HCT116 (cell line): ENCODE results near the gene PLA2G2D. TPM values are rescaled to one million over a fixed set of nuclear protein-coding genes. Genes with fewer than 3 reads are reported as not detected.

Experiments used
- ATAC-seq: fragments of 200-7000 bp; cut with Tn5 transposase; 2 replicates; pipeline ENCODE4 v1.9.1; 2020; ENCODE audit warnings: mild to moderate bottlenecking, moderate library complexity
- BruUV-seq: library from RNA; stranded (reverse); fragments of 400-500 nt; replicated peaks from 2 replicates; lab custom pipeline; 2021; lab: Mats Ljungman, UMichigan
- CTCF ChIA-PET: fragments of 300-600 bp; sonication (Branson Sonifier 250); formaldehyde crosslinking; loops from one replicate; lab custom pipeline; 2021; ENCODE audit warnings: antibody characterized with exemption; lab: Charles Lee
- POLR2A ChIA-PET: fragments of 300-600, 350-600 bp; sonication (Branson Sonifier 250); formaldehyde crosslinking; loops from one replicate; lab custom pipeline; 2021; ENCODE audit warnings: antibody characterized with exemption; lab: Charles Lee
- RAD21 ChIA-PET, 2 experiments: fragments of 300-600 bp; sonication (Branson Sonifier 250); formaldehyde crosslinking; loops; one replicate each; lab custom pipeline; 2023; ENCODE audit warnings: low total read pairs in 2 of 2; ENCODE audit not compliant: uncharacterized antibody in 2 of 2, unreplicated experiment in 2 of 2, low non-redundant PET in 1 of 2; lab: Charles Lee
- DNase-seq: peaks from one replicate; pipeline ENCODE4 v3.0.0-alpha.2; 2010; ENCODE audit warnings: low read depth, low spot score
- H2AFZ ChIP-seq: fragments of 200-600 bp; shearing (Covaris generic), sonication (generic); 2 replicates; pipeline ENCODE4 v1.6.1; 2017; ENCODE audit warnings: low read depth, mixed run types, mixed read lengths, antibody characterized with exemption, low read length; ENCODE audit not compliant: poor library complexity, severe bottlenecking
- H3K27ac ChIP-seq: 2 replicates; pipeline ENCODE4 v1.5.1; 2012; ENCODE audit warnings: low read depth, low read length
- H3K27me3 ChIP-seq: fragments of 200-600 bp; sonication (generic); 2 replicates; pipeline ENCODE4 v1.6.1; 2016; ENCODE audit warnings: mixed run types, low read length, mixed read lengths; ENCODE audit not compliant: insufficient read depth
- H3K36me3 ChIP-seq, 2 experiments: fragments of 200-500 bp in 1 of 2; fragments of 200-600 bp in 1 of 2; sonication (Bioruptor generic) in 1 of 2; sonication (generic) in 1 of 2; 2 replicates each; pipeline versions ENCODE4 v1.5.1 to v1.6.1; 2014 to 2016; ENCODE audit warnings: low read length in 2 of 2, inconsistent platforms in 1 of 2, mixed read lengths in 1 of 2, mixed run types in 1 of 2; ENCODE audit not compliant: insufficient read depth in 2 of 2, control insufficient read depth in 1 of 2
- H3K4me1 ChIP-seq, 2 experiments: fragments of 200-600 bp in 1 of 2; sonication (generic) in 1 of 2; 2 replicates each; pipeline versions ENCODE4 v1.5.1 to v1.6.1; 2012 to 2017; ENCODE audit warnings: low read length in 2 of 2, inconsistent platforms in 1 of 2, mild to moderate bottlenecking in 1 of 2, mixed read lengths in 1 of 2, mixed run types in 1 of 2, moderate library complexity in 1 of 2; ENCODE audit not compliant: insufficient read depth in 2 of 2, control insufficient read depth in 1 of 2
- H3K4me2 ChIP-seq: fragments of 200-600 bp; sonication (generic); 2 replicates; pipeline ENCODE4 v1.6.1; 2017; ENCODE audit warnings: mixed run types, low read length, mixed read lengths
- H3K4me3 ChIP-seq, 2 experiments: fragments of 200-600 bp in 1 of 2; sonication (generic) in 1 of 2; replicated peaks in 1 of 2; 2 replicates each; pipeline ENCODE4 v1.5.1; 2011 to 2016; ENCODE audit warnings: low read length in 2 of 2, control low read depth in 1 of 2, low read depth in 1 of 2, mild to moderate bottlenecking in 1 of 2, mixed read lengths in 1 of 2, mixed run types in 1 of 2
- H3K79me2 ChIP-seq: fragments of 200-600 bp; sonication (generic); 2 replicates; pipeline ENCODE4 v1.6.1; 2017; ENCODE audit warnings: mild to moderate bottlenecking, mixed run types, low read length, moderate library complexity, mixed read lengths; ENCODE audit not compliant: insufficient read depth
- H3K9ac ChIP-seq: fragments of 200-600 bp; sonication (generic); 2 replicates; pipeline ENCODE4 v1.6.1; 2016; ENCODE audit warnings: low read length, mixed read lengths
- H3K9me2 ChIP-seq: fragments of 200-600 bp; sonication (generic), shearing (Covaris generic); 2 replicates; pipeline ENCODE4 v1.6.1; 2017; ENCODE audit warnings: mixed run types, mild to moderate bottlenecking, moderate library complexity; ENCODE audit not compliant: insufficient read depth
- H3K9me3 ChIP-seq, 2 experiments: fragments of 200-500 bp in 1 of 2; fragments of 200-600 bp in 1 of 2; sonication (Bioruptor generic) in 1 of 2; sonication (generic) in 1 of 2; 2 replicates each; pipeline ENCODE4 v1.6.1; 2014 to 2017; ENCODE audit warnings: low read length in 2 of 2, mixed read lengths in 2 of 2, inconsistent platforms in 1 of 2, low read depth in 1 of 2, mild to moderate bottlenecking in 1 of 2, mixed run types in 1 of 2, moderate library complexity in 1 of 2; ENCODE audit not compliant: control insufficient read depth in 1 of 2, insufficient read depth in 1 of 2
- H4K20me1 ChIP-seq: fragments of 200-600 bp; sonication (generic), shearing (Covaris generic); 2 replicates; pipeline ENCODE4 v1.6.1; 2017; ENCODE audit warnings: mixed run types, mild to moderate bottlenecking, moderate library complexity; ENCODE audit not compliant: insufficient read depth
- CBX3 ChIP-seq: IDR thresholded peaks from 2 replicates; pipeline ENCODE4 v1.6.1; 2012; ENCODE audit warnings: low read depth
- ELF1 ChIP-seq: IDR thresholded peaks from 2 replicates; pipeline ENCODE4 v1.6.1; 2012; ENCODE audit warnings: low read depth, borderline replicate concordance
- EZH2phosphoT487 ChIP-seq: fragments of 200-600 bp; IDR thresholded peaks from 2 replicates; pipeline ENCODE4 v1.6.1; 2018; ENCODE audit warnings: antibody characterized with exemption, borderline replicate concordance
- SIN3A ChIP-seq: IDR thresholded peaks from 2 replicates; pipeline ENCODE4 v1.6.1; 2012; ENCODE audit warnings: low read depth
- SRF ChIP-seq: IDR thresholded peaks from 2 replicates; pipeline ENCODE4 v1.6.1; 2012; ENCODE audit warnings: low read depth
- YY1 ChIP-seq: IDR thresholded peaks from 2 replicates; pipeline ENCODE4 v1.6.1; 2011; ENCODE audit warnings: low read length, low read depth, moderate library complexity, mild to moderate bottlenecking; ENCODE audit not compliant: insufficient replicate concordance; ENCODE audit errors: extremely low read depth
- ZFX ChIP-seq: fragments of 450-650 bp; IDR thresholded peaks from 2 replicates; pipeline ENCODE4 v1.6.1; 2017
- ZNF274 ChIP-seq: fragments of 200-500 bp; sonication (Bioruptor generic); IDR thresholded peaks from 2 replicates; pipeline ENCODE4 v1.6.1; 2014; ENCODE audit warnings: mild to moderate bottlenecking, low read depth, low read length, inconsistent platforms
- intact Hi-C: fragments of 100-400 bp; cut with micrococcal nuclease; formaldehyde crosslinking; loops from 2 replicates; pipeline ENCODE4 v1.10.0; 2022
- total RNA-seq: library from RNA; stranded (reverse); gene quantifications from one replicate; pipeline ENCODE4 v1.2.1, GENCODE V29; 2021; ENCODE audit not compliant: unreplicated experiment
- TF ChIP-seq, protein P1 (sequence below), 3 experiments: fragments of 200-600 bp in 1 of 3; sonication (generic) in 1 of 3; IDR thresholded peaks in 2 of 3; conservative IDR thresholded peaks in 1 of 3; 2 replicates each; pipeline ENCODE4 v1.5.1; 2012 to 2017; ENCODE audit warnings: low read depth in 2 of 3, low read length in 2 of 3, antibody characterized with exemption in 1 of 3, borderline replicate concordance in 1 of 3, control low read depth in 1 of 3, mild to moderate bottlenecking in 1 of 3, mixed read lengths in 1 of 3, mixed run types in 1 of 3, moderate library complexity in 1 of 3; ENCODE audit not compliant: insufficient read depth in 1 of 3

The PLA2G2D gene
- total RNA-seq, 1 experiment from 2014 or later = not detected

DNA sequence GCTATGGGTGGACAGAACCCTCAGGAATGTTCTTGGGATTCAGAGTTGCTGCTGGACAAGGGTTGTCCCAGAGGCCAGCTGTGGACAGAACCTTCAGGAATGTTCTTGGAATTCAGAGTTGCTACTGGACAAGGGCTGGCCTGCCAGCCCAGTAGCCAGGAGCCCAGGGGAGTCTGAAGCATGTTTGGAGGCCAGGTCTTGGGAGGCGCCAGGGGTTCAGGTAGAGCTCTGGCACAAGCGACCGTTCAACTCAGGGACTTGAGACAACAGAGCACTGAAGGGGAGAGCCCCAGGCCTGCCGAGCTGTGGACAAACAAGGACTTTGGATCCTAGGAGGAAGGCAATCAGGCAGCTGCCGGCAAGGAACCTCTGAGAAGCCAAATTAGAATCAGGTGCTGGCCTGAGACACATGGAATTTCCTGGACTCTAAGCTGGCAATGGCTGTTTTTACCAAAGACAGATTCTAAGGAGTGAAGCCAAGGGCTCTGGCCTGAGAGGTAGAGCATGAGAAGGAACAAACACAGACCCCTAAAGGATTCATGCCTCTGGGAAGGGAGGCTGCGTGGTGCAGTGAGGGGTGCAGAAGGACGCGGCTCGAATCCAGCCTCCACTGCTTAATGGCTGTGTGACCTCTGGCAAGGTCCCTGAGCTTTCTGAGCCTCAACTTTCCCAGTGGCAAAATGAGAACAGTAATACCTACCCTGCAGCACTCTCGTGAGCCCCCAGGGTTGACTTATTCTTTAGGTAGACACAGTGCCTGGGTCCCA, 36.0 kb downstream of the PLA2G2D start (continued):
- TF ChIP-seq CBX3 (no peak), ZNF274 (no peak), SRF (no peak), YY1 (no peak), EZH2phosphoT487 (no peak), ELF1 (no peak), SIN3A (no peak)

DNA sequence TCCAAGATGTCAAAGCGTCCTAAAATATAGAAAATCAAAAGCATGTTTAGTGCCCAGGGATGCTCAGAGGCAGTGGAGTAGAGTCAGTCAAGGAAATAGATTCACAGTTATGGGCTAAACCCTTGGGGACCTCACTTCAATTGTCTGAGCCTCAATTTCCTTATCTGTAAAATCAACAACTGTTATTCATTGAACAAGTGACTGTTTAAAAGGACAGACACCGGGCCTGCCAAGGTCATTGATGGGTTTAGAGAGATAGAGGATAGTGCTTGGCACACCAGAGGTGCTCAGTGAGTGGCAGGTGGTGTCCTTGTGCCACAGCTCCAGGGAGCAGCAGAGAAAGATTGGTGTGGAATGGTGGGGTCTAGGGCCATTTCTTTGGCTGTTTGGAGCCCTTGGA, 36.6 kb downstream of the PLA2G2D start:
- Histone ChIP-seq H3K27ac (no peak overlapping the region), H3K4me2 (no peak overlapping the region), H3K79me2 (no peaks in the 10 kb centered on the region), H3K4me3 (no peak overlapping the region)
- intact Hi-C loops = no loop called here
- TF ChIP-seq, protein P1, sequence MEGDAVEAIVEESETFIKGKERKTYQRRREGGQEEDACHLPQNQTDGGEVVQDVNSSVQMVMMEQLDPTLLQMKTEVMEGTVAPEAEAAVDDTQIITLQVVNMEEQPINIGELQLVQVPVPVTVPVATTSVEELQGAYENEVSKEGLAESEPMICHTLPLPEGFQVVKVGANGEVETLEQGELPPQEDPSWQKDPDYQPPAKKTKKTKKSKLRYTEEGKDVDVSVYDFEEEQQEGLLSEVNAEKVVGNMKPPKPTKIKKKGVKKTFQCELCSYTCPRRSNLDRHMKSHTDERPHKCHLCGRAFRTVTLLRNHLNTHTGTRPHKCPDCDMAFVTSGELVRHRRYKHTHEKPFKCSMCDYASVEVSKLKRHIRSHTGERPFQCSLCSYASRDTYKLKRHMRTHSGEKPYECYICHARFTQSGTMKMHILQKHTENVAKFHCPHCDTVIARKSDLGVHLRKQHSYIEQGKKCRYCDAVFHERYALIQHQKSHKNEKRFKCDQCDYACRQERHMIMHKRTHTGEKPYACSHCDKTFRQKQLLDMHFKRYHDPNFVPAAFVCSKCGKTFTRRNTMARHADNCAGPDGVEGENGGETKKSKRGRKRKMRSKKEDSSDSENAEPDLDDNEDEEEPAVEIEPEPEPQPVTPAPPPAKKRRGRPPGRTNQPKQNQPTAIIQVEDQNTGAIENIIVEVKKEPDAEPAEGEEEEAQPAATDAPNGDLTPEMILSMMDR (IDR thresholded peaks at IDR 0.05 in 2 of 3, conservative IDR thresholded peaks at IDR 0.05 in 1 of 3; ENCODE audit: borderline replicate concordance in 1 of 3, insufficient read depth in 1 of 3, low read depth in 2 of 3, low read length in 2 of 3) = no peak
- TF ChIP-seq CBX3 = no peak
- no peak for TF ChIP-seq ZFX
- TF ChIP-seq, all 23 proteins: peak for 0
- Histone ChIP-seq H2AFZ (no peak overlapping the region), H3K9ac (no peak overlapping the region), H4K20me1 (no peaks in the 10 kb centered on the region), H3K4me1 (no peaks in the 10 kb centered on the region), H3K36me3 (no peaks in the 10 kb centered on the region), H3K9me3 (no peaks in the 10 kb centered on the region), H3K27me3 (no peaks in the 10 kb centered on the region), H3K9me2 (no peaks in the 10 kb centered on the region)
- ATAC-seq = no peak
- no TSS peak for BruUV-seq
- ChIA-PET POLR2A (no interaction called here), CTCF (no interaction called here), RAD21 (no interaction called here)
- DNase-seq = no peak
